Smooth muscle cell of the brain vasculature (primary cell): ENCODE measurements around the gene TMCC2.

Source experiments
- DNase-seq: peaks from one replicate; pipeline ENCODE4 v3.0.0-alpha.2; 2012; ENCODE audit warnings: low read depth, low spot score

TMCC2 gene

GRCh38 chr1:205301842-205302588 is 74.3 kb downstream of the TMCC2 start:
- DNase-seq, result no peak

- no peak for DNase-seq
Measured at GRCh38 chr1:205303247-205303888, 75.6 kb downstream of the TMCC2 start.

GRCh38 chr1:205304046-205304694 is 76.4 kb downstream of the TMCC2 start:
- no peak for DNase-seq

GRCh38 chr1:205304695-205305070 is 76.9 kb downstream of the TMCC2 start:
- no peak for DNase-seq

- DNase-seq, result no peak
Measured at GRCh38 chr1:205306929-205307566, 79.3 kb downstream of the TMCC2 start.

GRCh38 chr1:205309741-205310140 is 82.0 kb downstream of the TMCC2 start:
- DNase-seq, result no peak

GRCh38 chr1:205310976-205311704 is 83.4 kb downstream of the TMCC2 start:
- DNase-seq, result no peak

- DNase-seq, result no peak
Measured at GRCh38 chr1:205312866-205313562, 85.3 kb downstream of the TMCC2 start.

- DNase-seq, result no peak
Measured at GRCh38 chr1:205313563-205314308, 86.0 kb downstream of the TMCC2 start.

- DNase-seq, result no peak
Measured at GRCh38 chr1:205315008-205315618, 87.4 kb downstream of the TMCC2 start.

GRCh38 chr1:205316161-205316566 is 88.4 kb downstream of the TMCC2 start:
- no peak for DNase-seq

- no peak for DNase-seq
Measured at GRCh38 chr1:205317311-205317917, 89.7 kb downstream of the TMCC2 start.

- no peak for DNase-seq
Measured at GRCh38 chr1:205318231-205318991, 90.7 kb downstream of the TMCC2 start.

GRCh38 chr1:205319081-205320018 is 91.6 kb downstream of the TMCC2 start:
- DNase-seq, result no peak

GRCh38 chr1:205321162-205321958 is 93.6 kb downstream of the TMCC2 start, which contains the start of gene NUAK2:
Gene NUAK2, minus strand, starts transcription at chr1:205321745. Its CDS starts 117 bp downstream, at chr1:205321628.
- no peak for DNase-seq

- no peak for DNase-seq
Measured at GRCh38 chr1:205321959-205322283, 94.2 kb downstream of the TMCC2 start.
